H7 (cell line): Measurements from ENCODE around the gene LMCD1. TPM values are rescaled to one million over a fixed set of nuclear protein-coding genes. Genes with fewer than 3 reads are reported as not detected.

Experiments
- DNase-seq: peaks from one replicate; pipeline ENCODE4 v3.0.0; 2012
- H3K27me3 ChIP-seq: 2 replicates; pipeline ENCODE4 v1.6.0; 2011; ENCODE audit warnings: mild to moderate bottlenecking, low read length; ENCODE audit not compliant: control insufficient read depth, insufficient read depth
- H3K36me3 ChIP-seq: replicated peaks from 2 replicates; pipeline ENCODE4 v1.5.1; 2011; ENCODE audit warnings: low read length; ENCODE audit not compliant: control insufficient read depth, insufficient read depth
- H3K4me3 ChIP-seq: 2 replicates; pipeline ENCODE4 v1.5.1; 2011; ENCODE audit warnings: low read depth, mild to moderate bottlenecking, control low read depth, low read length, moderate library complexity; ENCODE audit not compliant: insufficient read depth
- total RNA-seq: library from RNA; depleted of rRNA; stranded (reverse); fragments of >200 nt; shearing (Covaris generic); gene quantifications from 2 replicates; pipeline ENCODE4 v1.2.3, GENCODE V29; 2014

LMCD1 gene
- total RNA-seq, 1 experiment from 2014 or later: 7.9 TPM

DNA sequence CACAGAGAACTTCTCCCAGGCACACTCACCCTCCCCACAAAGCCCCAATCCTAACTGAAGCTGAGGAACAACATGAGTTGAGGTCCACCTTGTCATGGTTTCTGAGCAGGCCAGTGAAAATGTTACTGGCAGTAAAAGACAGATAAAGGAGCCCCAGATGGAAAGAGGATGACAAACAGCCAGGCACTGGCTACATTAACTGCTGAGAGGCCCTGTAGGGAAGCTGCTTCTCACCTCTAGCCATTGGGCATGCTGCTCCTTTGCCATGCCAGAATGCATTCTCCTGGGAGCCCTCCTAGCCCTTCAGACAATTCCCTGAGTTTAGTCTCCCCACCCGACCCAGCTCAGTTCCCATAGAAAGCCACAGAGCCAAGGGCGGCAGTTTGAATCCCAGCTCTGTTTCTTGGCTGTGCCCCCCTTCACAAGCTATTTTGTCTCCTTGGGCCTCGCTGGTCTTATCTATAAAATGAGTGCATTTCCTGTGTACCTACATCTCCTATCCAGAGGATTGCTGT lies 60.5 kb downstream of the LMCD1 start:
- H3K4me3 ChIP-seq: no peak overlapping the region
- DNase-seq: no peak
- no peaks in the 10 kb centered on the region for H3K27me3 ChIP-seq
- H3K36me3 ChIP-seq: no peaks in the 10 kb centered on the region; the same call in 1 of the 2 replicates

DNA sequence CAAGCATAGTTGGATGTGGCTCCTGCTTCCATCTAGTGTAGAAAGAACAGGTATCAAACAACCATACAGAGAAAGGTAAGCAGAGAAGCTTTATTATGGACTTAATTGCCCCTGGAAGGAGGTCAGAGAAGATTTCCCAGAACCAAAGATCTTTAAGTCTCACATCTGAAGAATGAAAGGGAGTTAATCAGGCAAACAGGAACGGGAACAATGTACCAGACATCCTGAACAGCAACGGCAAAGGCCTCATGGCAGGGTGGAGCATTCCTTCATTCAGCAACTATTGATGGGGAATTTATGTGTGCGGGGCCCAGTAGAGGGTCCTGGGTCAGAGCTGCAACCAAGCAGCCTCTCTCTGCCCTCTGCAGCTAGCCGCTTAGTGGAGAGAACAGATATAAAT lies 61.5 kb downstream of the LMCD1 start:
- no peak for DNase-seq
- no peak overlapping the region for H3K4me3 ChIP-seq
- no peaks in the 10 kb centered on the region; the same call in 1 of the 2 replicates for H3K36me3 ChIP-seq
- no peaks in the 10 kb centered on the region for H3K27me3 ChIP-seq

DNA sequence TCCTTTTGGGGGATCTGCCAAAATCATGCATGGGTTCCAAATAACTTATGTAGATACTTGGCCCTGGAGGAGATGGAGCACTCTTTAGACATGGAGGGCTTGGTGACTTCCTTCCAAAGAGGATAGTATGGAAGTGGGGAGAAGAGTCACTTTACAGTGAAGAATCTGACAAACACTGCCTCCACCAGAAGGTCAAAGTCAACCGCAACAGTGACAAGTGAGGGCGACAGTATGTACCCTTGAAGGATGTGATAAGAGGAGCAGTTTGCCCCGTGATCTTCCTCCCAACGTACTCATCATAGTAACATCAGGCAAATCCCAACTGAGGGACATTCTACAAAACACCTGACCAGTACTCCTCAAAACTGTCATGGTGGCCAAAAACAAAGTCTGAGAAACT lies 62.0 kb downstream of the LMCD1 start:
- H3K4me3 ChIP-seq: no peak overlapping the region
- DNase-seq: no peak
- no peaks in the 10 kb centered on the region for H3K27me3 ChIP-seq
- H3K36me3 ChIP-seq: no peaks in the 10 kb centered on the region; the same call in 1 of the 2 replicates

DNA sequence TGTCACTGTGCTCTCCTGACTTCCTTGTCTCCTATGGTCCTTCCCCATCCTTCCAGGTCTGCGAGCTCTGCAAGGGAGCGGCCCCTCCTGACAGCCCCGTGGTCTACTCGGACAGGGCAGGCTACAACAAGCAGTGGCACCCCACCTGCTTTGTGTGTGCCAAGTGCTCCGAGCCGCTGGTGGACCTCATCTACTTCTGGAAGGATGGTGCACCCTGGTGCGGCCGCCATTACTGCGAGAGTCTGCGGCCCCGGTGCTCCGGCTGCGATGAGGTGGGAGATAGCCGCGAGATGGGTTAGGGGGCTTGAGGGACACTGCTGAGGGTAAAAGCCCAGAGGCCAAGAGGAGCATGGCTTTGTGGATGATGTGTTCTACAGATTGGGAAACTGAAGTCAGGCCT lies 63.8 kb downstream of the LMCD1 start:
- H3K36me3 ChIP-seq: no peaks in the 10 kb centered on the region; the same call in 1 of the 2 replicates

GRCh38 chr3:8567784-8568575 lies 66.4 kb downstream of the LMCD1 start:
- Histone ChIP-seq H3K27me3 (no peaks in the 10 kb centered on the region), H3K4me3 (no peak overlapping the region), H3K36me3 (no peaks in the 10 kb centered on the region; the same call in 1 of the 2 replicates)
- no peak for DNase-seq

More for the DNA sequence above, 63.8 kb downstream of the LMCD1 start:
- Histone ChIP-seq H3K4me3 (no peak overlapping the region), H3K27me3 (no peaks in the 10 kb centered on the region)
- no peak for DNase-seq

GRCh38 chr3:8571256-8571655 lies 69.6 kb downstream of the LMCD1 start:
- Histone ChIP-seq H3K27me3 (no peaks in the 10 kb centered on the region), H3K36me3 (no peaks in the 10 kb centered on the region; the same call in 1 of the 2 replicates), H3K4me3 (no peak overlapping the region)
- DNase-seq: no peak

GRCh38 chr3:8573342-8573926 lies 71.8 kb downstream of the LMCD1 start:
- DNase-seq: no peak
- no peak overlapping the region for H3K4me3 ChIP-seq
- no peaks in the 10 kb centered on the region for H3K27me3 ChIP-seq
- H3K36me3 ChIP-seq: no peaks in the 10 kb centered on the region; the same call in 1 of the 2 replicates

GRCh38 chr3:8574040-8574669 lies 72.5 kb downstream of the LMCD1 start:
- no peak for DNase-seq
- H3K36me3 ChIP-seq: no peaks in the 10 kb centered on the region; the same call in 1 of the 2 replicates
- no peak overlapping the region for H3K4me3 ChIP-seq
- no peaks in the 10 kb centered on the region for H3K27me3 ChIP-seq

- H3K27me3 ChIP-seq: no peaks in the 10 kb centered on the region
- H3K36me3 ChIP-seq: no peaks in the 10 kb centered on the region; the same call in 1 of the 2 replicates
- no peak for DNase-seq
- no peak overlapping the region for H3K4me3 ChIP-seq
Observed at GRCh38 chr3:8574670-8575322, 73.2 kb downstream of the LMCD1 start.

DNA sequence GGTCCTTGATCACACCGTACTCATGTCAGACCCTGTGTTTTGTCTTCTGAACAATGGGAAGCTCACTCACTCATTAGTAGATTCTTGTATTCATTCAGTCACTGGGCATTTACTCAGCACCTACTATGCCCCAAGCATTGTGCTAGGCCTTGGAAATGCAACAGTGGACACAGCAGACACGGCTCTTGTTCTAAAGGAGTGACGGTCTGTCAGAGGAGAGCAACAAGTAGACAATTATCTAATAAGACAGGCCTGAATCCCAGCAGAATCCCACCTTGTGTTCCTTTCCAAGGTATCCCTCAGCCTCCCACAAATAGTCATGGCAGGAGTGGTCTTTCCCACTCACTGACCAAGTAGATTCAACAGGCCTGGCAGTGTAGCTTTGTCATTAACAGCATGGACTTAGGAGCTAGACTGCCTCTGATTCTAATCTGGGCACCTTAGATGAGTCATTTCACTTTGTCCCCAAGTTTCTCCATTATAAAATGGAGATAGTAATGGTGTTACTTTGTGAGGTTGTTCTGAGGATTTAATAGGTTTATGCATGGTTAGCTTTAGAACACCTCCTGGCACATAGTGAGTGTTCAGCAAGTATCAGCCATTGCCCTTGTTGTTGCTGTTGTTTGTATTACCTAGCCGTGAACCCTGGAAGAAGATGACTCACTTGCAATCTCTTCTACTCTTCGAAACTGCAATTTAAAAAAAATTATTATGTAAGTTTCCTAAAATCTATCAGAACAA lies 73.9 kb downstream of the LMCD1 start:
- no peaks in the 10 kb centered on the region for H3K36me3 ChIP-seq
- DNase-seq: no peak

GRCh38 chr3:8576436-8576835 lies 74.8 kb downstream of the LMCD1 start:
- Histone ChIP-seq H3K27me3 (no peaks in the 10 kb centered on the region), H3K36me3 (no peaks in the 10 kb centered on the region), H3K4me3 (no peak overlapping the region)
- no peak for DNase-seq

More for the DNA sequence above, 73.9 kb downstream of the LMCD1 start:
- Histone ChIP-seq H3K27me3 (no peaks in the 10 kb centered on the region), H3K4me3 (no peak overlapping the region)

GRCh38 chr3:8576841-8577571 lies 75.4 kb downstream of the LMCD1 start:
- no peak for DNase-seq
- H3K4me3 ChIP-seq: no peak overlapping the region

GRCh38 chr3:8578282-8578681 lies 76.7 kb downstream of the LMCD1 start:
- DNase-seq: no peak
- no peak overlapping the region for H3K4me3 ChIP-seq
- H3K36me3 ChIP-seq: no peaks in the 10 kb centered on the region
- H3K27me3 ChIP-seq: no peaks in the 10 kb centered on the region

More at GRCh38 chr3:8576841-8577571, 75.4 kb downstream of the LMCD1 start:
- H3K27me3 ChIP-seq: no peaks in the 10 kb centered on the region
- H3K36me3 ChIP-seq: no peaks in the 10 kb centered on the region
